ENCODE data around the gene RXRB. TPM values are rescaled to one million over a fixed set of nuclear protein-coding genes. Genes with fewer than 3 reads are reported as not detected.
"Not testable (repeated sequence)": the region's sequence is repeated elsewhere in the genome, so short reads cannot be mapped to it uniquely, and the experiment has no call there.

RXRB gene
- total RNA-seq, 4 donors from 2014 or later = 28.6 to 71.0 (median 34.0) TPM

GRCh38 chr6:33236328-33236727, 35.9 kb upstream of the RXRB start:
- no peak for DNase-seq
- Histone ChIP-seq H3K36me3 (no peaks in the 10 kb centered on the region), H3K27ac (no peak overlapping the region), H3K4me3 (no peak overlapping the region), H3K27me3 (no peaks in the 10 kb centered on the region), H3K4me1 (no peaks in the 10 kb centered on the region), H3K9me3 (no peaks in the 10 kb centered on the region)
- TF ChIP-seq POLR2A (IDR thresholded peaks at IDR 0.05) (no peak), CTCF (IDR thresholded peaks at IDR 0.05) (no peak)
- intact Hi-C loops (cut with DNase I; ENCODE audit: low total_unique reads) = no loop called here

GRCh38 chr6:33235221-33235634, 34.8 kb upstream of the RXRB start:
- no peak for DNase-seq
- H3K4me1 ChIP-seq = no peaks in the 10 kb centered on the region
- no peak overlapping the region for H3K27ac ChIP-seq
- no peak overlapping the region for H3K4me3 ChIP-seq
- H3K36me3 ChIP-seq = no peaks in the 10 kb centered on the region
- no peaks in the 10 kb centered on the region for H3K9me3 ChIP-seq
- H3K27me3 ChIP-seq = no peaks in the 10 kb centered on the region
- no peak for TF ChIP-seq POLR2A (IDR thresholded peaks at IDR 0.05)
- TF ChIP-seq CTCF (IDR thresholded peaks at IDR 0.05) = no peak
- intact Hi-C loops (cut with DNase I; ENCODE audit: low total_unique reads) = no loop called here

GRCh38 chr6:33226503-33227120, 26.1 kb upstream of the RXRB start:
- H3K36me3 ChIP-seq; H3K27me3 ChIP-seq; intact Hi-C loops (cut with DNase I; ENCODE audit: low total_unique reads); H3K27ac ChIP-seq; H3K9me3 ChIP-seq; H3K4me1 ChIP-seq; H3K4me3 ChIP-seq; DNase-seq: not testable (repeated sequence)

- no peak overlapping the region for H3K27ac ChIP-seq
- no peaks in the 10 kb centered on the region for H3K4me1 ChIP-seq
- no peaks in the 10 kb centered on the region for H3K27me3 ChIP-seq
- intact Hi-C loops (cut with DNase I; ENCODE audit: low total_unique reads) = no loop called here
- DNase-seq = no peak
- no peak overlapping the region for H3K4me3 ChIP-seq
- no peak for TF ChIP-seq CTCF (IDR thresholded peaks at IDR 0.05)
- no peak for TF ChIP-seq POLR2A (IDR thresholded peaks at IDR 0.05)
- no peaks in the 10 kb centered on the region for H3K9me3 ChIP-seq
- no peaks in the 10 kb centered on the region for H3K36me3 ChIP-seq
Measured at GRCh38 chr6:33217681-33218080, 17.2 kb upstream of the RXRB start.

GRCh38 chr6:33217246-33217645, 16.8 kb upstream of the RXRB start:
- Histone ChIP-seq H3K36me3 (no peaks in the 10 kb centered on the region), H3K4me3 (no peak overlapping the region), H3K4me1 (no peaks in the 10 kb centered on the region), H3K9me3 (no peaks in the 10 kb centered on the region), H3K27ac (no peak overlapping the region), H3K27me3 (no peaks in the 10 kb centered on the region)
- no peak for TF ChIP-seq POLR2A (IDR thresholded peaks at IDR 0.05)
- TF ChIP-seq CTCF (IDR thresholded peaks at IDR 0.05) = no peak
- intact Hi-C loops (cut with DNase I; ENCODE audit: low total_unique reads) = no loop called here
- no peak for DNase-seq

Data from uterus (tissue), 4 donors.